ENCODE data around the gene ITGB1.
A peak's percentile ranks its signal among the peaks of the same experiment; 100 is the strongest.
"Not testable (repeated sequence)": the region's sequence is repeated elsewhere in the genome, so short reads cannot be mapped to it uniquely, and the experiment has no call there.

The ITGB1 gene

GRCh38 chr10:32958085-32959005, at the start of gene ITGB1:
TSS of gene ITGB1 (minus strand) at chr10:32958230. CDS start at chr10:32935558, 22,672 bp downstream.
- peak; percentile 87 for DNase-seq

DNA sequence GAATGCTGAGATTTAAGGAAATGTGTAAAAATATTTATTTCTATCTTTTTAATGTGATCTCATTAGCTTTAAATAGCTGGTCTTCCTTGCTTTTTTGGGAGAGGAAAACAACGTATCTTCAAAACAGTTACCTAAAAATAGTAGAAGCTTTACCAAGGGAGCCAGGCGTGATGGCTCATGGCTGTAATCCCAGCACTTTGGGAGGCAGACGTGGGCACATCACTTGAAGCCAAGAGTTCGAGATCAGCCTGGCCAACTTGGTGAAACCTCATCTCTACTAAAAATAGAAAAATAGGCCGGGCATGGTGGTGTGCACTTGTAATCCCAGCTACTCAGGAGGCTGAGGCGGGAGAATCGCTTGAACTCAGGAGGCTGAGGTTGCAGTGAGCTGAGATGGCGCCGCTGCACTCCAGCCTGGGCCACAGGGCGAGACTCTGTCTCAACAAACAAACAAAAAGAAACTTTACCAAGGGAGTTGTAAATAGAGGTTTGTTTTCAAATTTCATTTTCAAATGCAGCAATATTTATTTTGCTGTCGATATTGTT, 48.4 kb upstream of the ITGB1 start:
- no peak for DNase-seq

DNA sequence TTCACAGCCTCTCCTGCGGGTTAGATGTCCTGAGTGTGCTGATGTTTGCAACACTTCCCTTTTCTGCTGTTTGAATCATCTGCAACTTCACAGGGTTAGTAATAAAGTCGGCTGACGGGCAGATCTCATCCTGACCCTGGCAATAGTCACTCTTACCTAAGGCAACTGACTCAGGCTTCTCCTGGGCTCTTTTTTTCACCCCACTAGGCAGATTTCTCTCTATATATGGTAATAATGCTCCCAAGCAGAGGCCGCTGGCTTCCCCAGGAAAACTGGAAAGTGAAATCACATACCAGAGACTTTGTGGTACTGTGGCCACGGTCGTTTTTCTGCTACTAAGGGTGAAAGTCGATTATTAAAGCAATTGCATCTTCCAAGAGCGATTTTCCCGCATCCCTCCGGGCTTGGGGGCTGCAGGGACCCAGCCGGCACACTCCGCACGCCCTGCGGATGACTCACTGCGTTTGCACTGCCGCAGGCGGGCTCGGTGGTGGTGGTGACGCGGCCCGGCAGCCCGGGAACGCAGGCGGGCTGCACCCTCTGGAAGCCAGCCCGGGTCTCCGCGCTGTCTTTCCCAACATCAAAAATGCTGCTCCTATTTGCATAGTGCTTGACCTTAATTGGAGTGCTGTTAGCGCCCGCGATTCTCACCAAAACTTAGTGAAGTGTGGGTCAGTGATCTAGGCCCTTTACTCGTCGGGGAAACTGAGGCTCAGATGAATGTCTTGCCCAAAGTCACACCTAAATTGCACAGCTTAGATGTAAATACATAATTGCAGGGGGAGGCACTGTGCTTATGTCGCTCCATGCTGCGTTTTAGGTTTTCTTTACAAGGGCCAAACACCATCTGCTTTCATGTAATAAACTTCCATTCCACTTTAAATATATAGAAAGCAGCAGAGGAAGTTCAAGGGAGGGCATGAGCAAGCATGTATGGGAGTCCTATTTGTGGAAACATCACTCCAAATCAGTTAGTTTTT, 47.6 kb upstream of the ITGB1 start:
- DNase-seq: peak; percentile 59

DNA sequence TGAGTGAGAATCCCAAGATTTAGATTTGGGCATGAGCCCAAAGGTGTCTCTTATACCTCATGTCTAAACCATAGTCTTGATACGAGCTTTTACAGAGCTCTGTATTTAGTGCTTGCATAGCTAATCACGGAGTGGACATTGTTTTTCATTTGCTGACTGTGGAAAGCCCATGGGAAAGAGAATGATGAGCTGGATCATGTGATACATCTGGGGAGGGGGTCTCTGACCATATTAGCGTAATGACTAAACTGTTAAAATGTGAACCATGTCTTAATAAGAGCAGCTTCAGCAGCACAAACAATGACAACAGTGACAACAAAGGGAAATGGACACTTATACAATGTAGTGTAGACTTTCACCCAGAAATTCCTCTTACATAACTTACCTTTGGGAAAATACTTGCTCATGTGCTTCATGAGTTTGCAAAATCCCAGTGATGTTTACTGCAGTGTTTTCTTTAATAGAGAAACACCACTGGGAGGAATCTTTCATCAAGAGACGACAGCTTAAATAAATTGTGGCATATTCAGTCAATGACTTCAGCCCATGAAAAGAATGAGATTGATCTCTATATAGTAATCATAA, 44.0 kb upstream of the ITGB1 start:
- DNase-seq: no peak

DNA sequence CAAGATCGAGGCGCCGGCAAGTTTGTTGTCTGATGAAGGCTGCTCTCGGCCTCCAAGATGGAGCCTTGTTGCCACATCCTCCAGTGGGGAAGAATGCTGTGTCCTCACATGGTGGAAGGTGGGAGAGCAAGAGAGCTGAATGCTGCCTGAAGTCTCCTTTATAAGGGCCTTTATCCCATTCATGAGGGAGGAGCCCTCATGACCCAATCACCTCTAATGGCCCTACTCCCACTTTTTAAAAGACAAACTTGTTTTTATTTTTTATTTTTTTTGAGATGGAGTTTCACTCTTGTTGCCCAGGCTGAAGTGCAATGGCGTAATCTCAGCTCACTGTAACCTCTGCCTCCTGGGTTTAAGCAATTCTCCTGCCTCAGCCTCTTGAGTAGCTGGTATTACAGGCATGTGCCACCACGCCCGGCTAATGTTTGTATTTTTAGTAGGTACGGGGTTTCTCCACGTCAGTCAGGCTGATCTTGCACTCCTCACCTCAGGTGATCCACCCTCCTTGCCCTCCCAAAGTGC, 40.1 kb upstream of the ITGB1 start:
- not testable (repeated sequence) for DNase-seq

DNA sequence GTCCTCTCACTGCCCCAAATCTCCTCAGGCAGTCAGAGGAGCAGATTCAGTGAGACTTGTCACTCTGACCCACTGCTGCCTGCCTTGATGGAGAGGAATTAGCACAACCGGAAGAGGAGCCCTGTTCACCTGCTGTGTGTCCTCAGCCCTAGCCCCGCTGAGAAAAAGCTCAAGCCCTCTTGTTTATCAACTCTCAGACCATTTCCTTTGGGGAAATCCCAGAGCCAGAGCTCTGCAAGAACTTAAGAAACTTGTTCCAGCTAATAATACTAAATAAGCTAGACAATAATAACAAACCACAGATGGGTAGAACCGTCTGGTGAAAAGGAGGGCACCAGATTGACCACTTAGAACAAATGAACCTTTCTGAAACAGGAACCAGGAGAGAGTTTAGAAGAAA, 37.7 kb upstream of the ITGB1 start:
- DNase-seq: no peak

DNA sequence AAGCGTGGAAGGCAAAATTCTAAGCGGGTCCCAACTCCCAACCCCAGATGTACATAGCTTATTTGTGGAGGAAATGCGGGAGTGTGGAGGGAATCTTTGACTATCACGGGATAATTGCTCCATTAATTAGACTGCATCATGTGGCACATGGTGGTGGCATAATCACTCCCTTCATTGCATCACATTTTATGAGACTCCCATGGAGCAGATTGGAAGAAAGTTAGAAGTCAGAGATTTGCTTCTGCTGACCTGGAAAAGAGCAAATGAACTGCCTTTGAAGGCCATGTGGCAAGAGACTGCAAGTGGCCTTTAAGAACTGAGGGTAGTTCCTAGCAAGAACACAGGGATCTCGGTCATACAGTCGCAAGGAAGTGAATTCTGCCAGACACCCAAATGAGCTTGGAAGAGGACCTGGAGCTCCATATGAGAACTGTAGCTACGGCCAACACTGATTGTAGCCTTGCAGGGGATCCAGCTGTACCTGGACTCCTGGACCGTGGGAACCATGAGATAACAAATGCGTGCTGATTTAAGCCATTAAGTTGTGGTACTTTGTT, 37.1 kb upstream of the ITGB1 start:
- DNase-seq: no peak

DNA sequence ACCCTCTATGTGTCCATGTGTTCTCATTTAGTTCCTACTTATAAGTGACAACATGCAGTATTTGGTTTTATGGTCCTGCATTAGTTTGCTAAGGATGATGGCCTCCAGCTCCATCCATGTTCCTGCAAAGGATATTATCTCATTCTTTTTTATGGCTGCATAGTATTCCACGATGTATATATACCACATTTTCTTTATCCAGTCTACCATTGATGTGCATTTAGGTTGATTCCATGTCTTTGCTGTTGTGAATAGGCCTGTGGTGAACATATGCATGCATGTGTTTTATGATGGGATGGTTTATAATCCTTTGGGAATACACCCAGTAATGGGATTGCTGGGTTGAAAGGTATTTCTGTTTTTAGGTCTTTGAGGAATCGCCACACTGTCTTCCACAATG, 36.6 kb upstream of the ITGB1 start:
- DNase-seq: not testable (repeated sequence)

GRCh38 chr10:32992310-32992709, 34.3 kb upstream of the ITGB1 start:
- DNase-seq: not testable (repeated sequence)

- no peak for DNase-seq
Measured at GRCh38 chr10:32990811-32991210, 32.8 kb upstream of the ITGB1 start.

- no peak for DNase-seq
Measured at GRCh38 chr10:32988604-32989003, 30.6 kb upstream of the ITGB1 start.

- DNase-seq: no peak
Measured at GRCh38 chr10:32987172-32987571, 29.1 kb upstream of the ITGB1 start.

DNA sequence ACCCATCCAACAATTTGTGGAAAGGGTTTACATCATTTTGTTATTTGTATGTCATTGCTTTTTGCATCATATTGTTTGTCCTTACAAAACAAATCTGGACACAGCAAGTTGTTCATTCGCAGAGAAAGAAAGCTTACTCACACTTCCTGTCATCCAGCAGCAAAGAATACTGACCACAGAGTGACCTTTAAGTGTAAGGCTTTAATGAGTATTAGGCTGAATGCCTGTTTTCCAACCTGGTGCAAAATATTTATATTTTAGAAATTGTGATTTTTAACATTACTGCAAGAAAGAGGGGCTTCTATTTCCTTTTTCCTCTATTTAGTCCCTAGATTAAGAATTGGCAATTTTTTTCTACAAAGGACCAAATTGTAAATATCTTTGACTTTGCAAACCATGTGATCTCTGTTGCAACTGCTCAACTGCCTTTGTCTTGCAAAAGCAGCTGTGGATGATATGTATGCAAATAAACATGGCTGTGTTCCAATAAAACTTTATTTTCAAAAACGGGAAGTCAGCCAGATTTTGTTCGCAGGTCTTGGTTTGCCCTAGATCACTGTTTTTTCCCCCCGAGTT, 27.8 kb upstream of the ITGB1 start:
- no peak for DNase-seq

DNA sequence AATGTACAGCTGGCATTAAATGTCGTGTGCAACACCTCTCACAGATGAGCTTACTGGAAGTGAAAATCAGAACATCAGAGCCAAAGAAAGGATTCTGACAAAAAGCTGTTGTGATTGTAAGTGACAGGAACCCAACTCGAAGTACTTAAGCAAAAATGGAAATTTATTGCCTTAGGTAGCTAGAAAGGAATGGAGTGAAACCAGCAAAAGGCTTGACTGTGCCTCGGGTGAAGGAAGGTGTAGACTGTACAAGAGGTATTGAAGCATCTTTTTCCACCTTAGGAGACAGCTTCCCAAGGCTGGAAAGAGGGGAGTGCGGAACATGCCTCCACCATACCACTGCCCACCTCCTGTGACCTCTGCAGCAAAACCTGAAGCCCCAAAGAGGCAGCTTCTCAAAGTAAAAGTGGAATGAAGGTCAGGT, 27.3 kb upstream of the ITGB1 start:
- no peak for DNase-seq

- DNase-seq: no peak
Measured at GRCh38 chr10:32984003-32984600, 26.1 kb upstream of the ITGB1 start.

- DNase-seq: peak; percentile 25
Measured at GRCh38 chr10:32982911-32983909, 25.2 kb upstream of the ITGB1 start.

DNA sequence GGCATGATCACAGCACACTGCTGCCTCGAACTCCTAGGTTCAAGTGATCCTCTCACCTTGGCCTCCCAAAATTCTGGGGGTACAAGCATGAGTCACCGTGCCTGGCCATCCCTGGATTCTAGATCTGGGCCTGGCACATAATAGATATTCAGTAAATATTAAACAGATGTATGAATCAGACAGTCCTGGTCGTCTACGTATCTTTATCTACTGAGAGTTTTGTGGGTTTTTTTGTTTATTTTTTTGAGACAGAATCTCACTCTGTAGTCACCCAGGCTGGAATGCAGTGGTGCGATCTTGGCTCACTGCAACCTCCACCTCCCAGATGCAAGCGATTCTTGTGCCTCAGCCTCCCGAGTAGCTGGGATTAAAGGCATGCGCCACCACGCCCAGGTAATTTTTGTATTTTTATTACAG, 24.3 kb upstream of the ITGB1 start:
- DNase-seq: no peak

- no peak for DNase-seq
Measured at GRCh38 chr10:32981760-32982159, 23.7 kb upstream of the ITGB1 start.

GRCh38 chr10:32980558-32981468, 22.8 kb upstream of the ITGB1 start:
- peak; percentile 90 for DNase-seq

Measured in activated CD4-positive, alpha-beta T cell treated with anti-CD3 and anti-CD28 coated beads for 48 hours (primary cell).